Glomerular endothelial cell (primary cell): Measurements from ENCODE around the gene GDF9. TPM values are rescaled to one million over a fixed set of nuclear protein-coding genes. Genes with fewer than 3 reads are reported as not detected.

Source experiments
- DNase-seq: peaks from one replicate; pipeline ENCODE4 v3.0.0-alpha.2; 2011; ENCODE audit warnings: low read depth, low spot score; ENCODE audit errors: extremely low read depth
- total RNA-seq: library from RNA; depleted of rRNA; stranded (reverse); fragments of >200 nt; gene quantifications from 2 replicates; pipeline ENCODE4 v1.2.3, GENCODE V29; 2015

The GDF9 gene
- 0.35 TPM in 1 of 2 replicates, not detected in the other for total RNA-seq

- DNase-seq: peak; percentile 100
These were observed at the start of gene GDF9, which contains the start of gene UQCRQ for GRCh38 chr5:132866342-132867045. GDF9 (minus strand) TSS chr5:132866469; CDS start chr5:132864533, 1,936 bp downstream. UQCRQ (plus strand) TSS chr5:132866642; CDS start chr5:132866882, 240 bp downstream.

DNA sequence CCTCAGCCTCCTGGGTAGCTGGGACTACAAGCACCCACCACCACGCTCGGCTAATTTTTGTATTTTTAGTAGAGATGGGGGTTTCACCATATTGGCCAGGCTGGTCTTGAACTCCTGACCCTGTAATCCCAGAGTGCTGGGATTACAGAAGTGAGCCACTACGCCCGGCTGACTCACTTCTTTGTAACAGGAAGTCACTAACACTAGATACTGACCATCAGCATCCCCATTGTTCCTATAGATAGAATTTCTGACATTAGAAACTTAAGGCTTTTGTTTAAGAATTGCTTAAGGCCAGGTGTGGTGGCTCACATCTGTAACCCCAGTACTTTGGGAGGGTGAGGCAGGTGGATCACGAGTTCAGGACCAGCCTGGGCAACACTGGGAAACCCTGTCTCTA is 49.4 kb upstream of the GDF9 start:
- DNase-seq: no peak

DNA sequence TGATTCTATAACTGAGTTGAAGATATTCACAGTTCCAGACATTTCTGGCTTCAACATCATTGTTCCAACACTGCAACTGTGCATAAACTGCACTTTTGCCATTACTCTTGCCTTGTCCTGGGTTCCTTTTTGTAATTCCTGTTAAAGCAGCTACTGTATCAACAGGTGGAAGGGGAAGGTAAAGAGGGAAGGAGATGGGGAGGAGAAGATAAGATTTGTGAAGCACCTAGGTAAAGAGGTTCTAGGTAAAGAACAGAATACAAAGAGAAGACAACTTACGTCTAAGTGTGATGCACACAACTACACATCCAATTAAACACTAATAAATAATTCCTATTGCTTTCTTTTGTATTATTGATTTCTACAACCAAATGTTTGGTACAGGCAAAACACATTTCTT is 43.4 kb upstream of the GDF9 start:
- DNase-seq: no peak

DNA sequence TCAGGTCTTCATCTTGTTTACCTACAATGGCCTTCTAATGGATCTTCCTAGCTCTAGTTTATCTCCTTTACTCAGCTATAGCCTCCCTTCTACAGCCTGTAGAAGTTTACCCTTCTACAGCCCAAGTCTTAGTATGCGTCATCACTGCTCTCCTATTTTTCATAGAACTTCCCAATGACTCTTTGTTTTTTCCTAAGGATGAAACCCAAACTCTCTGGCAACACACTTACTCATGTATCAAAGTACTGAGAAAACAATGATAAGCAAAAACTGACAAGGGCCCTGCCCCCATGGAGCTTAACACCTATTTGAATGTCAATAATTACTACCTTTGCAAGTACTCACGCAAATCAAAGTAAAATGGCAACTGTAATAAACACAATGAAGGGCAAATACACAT is 40.9 kb upstream of the GDF9 start:
- peak; percentile 31 for DNase-seq

DNA sequence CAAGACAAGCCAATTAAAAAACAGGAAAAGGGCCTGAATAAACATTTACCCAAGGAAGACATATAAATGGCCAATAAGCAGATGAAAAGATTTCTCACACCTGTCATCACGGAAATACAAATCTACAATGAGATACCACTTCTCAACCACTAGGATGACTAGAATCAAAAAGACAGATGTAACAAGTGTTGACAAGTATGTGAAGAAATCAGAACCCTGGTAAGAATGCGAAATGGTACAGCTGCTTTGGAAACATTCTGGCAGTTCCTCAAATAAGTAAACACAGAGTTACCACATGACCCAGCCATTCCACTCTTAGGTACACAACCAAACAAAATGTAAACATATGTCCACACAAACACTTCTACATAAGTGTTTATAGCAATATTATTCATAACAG is 39.7 kb upstream of the GDF9 start:
- DNase-seq: no peak

GRCh38 chr5:132901730-132902129 is 35.5 kb upstream of the GDF9 start:
- DNase-seq: no peak

DNA sequence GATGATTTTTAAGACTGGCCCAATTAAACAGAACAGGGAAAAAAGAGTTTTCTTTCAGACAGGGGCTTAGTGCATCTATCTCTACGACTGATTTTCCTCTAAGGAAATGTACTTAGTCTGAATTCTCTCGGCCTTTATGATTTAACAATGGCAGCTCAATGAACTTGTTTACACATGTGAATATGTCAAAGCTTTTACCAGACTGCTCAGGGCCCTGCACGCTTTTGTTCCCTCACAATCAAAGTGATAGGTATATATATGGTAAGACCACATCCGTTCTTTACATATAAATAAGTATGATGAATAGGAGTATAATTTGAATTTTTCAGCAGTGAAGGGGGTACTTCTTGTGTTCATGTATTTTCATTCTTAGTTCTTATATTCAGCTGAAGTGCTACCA is 34.8 kb upstream of the GDF9 start:
- DNase-seq: no peak

DNA sequence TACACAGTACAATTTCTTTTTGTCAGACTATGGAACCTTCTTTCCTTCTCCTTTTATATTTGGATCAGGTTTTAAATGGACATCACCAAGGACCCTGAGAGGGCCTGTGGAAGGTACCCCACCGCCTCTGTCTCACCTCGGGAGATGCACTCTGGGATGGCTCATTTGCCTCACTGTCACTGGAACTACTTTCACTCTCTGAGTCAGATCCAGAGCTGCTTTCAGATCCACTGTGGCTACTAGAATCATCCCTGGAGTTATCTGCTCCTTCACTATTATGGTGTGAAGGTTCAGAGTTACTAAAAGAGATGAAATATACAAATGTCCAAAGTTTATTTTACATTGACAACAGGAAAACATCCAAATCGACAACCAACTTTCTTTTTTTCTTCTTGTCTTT is 31.8 kb upstream of the GDF9 start:
- DNase-seq: no peak

GRCh38 chr5:132896685-132897084 is 30.4 kb upstream of the GDF9 start:
- DNase-seq: no peak

GRCh38 chr5:132895719-132896305 is 29.5 kb upstream of the GDF9 start:
- no peak for DNase-seq

- no peak for DNase-seq
These were observed 24.5 kb upstream of the GDF9 start for GRCh38 chr5:132890817-132891216.

DNA sequence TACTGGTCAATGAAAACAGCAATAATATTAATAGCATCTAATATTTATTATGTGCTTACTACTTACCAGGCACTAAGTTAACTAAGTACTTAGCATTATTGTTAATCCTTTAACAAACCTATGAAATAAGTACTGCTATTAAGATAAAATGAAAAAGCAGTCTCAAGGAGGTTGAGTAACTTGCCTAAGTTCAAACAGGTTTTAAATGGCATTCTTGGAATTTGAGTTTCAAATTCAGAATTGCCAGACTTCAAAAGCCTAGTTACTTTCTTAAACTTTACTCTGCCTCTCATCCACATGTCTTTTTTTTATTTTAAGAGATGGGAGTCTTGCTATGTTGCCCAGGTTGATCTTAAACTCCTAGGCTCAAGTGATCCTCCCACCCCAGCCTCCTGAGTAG is 23.2 kb upstream of the GDF9 start:
- no peak for DNase-seq

DNA sequence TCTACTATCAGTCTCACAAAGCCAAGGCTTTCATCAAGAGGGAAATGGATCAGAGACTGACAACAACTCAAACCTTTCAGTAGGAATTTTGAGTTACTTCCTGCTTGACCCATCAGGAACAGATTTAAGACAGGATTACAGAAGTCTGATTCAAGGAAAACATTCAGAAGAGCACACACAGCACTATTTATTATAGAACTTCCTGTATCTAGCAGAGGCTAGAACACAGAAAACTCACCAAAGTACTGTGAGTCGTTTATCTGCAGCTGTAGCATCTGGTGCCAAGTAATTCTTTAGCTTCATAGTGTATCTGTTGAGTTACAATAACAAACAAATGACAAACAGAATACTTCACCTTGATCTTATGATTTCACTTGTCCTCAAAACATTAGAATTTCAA is 21.0 kb upstream of the GDF9 start:
- DNase-seq: no peak

DNA sequence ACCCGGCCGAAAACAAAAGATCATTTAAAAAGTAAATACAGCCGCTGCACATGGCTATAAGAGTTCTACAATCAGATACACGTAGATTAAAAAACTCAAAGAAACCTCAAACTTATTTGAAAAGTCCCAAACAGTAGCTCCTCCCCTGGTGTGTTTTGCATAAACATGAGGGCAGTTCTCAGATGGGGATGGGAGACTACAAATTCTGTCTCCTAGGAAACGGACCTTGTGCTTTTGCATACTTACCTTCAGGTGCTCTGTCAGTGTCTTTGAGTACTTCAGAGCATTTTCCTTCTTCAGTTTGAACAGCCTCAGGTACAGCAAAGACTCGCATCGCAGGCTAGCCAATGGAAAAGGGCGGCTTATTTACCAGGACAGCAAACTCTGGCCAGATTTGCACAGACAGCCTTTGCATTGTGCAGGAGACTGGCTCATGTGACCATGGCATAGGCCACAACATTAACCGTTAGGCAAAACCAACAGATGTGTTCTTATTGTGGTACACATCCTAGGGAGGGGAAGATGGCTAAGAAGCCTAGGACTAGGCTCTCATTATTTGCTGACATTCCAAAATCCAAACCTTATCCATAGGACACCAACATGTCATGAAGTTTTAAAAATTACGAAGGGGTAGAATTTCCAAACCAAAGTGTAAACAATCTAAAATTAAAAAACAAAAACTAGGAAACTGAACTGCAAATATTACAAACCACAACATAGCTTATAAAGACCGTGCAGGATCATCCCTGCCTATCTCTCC is 20.0 kb upstream of the GDF9 start:
- DNase-seq: no peak

DNA sequence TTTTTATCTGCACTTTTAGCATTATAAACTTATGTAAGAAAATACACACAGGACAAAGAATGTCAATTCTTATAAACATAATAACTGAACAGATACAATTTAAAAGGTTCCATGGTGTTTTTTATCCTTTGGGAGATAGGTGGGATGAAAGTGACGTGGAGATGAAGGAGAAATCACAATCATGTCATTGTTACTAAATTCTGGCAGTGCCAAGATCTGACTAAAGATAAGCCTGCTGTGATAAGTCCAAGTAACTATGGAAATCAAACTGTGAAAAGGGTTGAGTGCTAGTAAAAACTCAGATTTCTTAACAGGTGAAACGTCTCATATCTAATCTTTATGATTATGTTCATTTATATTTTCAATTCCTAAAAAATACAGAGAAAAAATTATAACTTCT is 18.3 kb upstream of the GDF9 start:
- no peak for DNase-seq

GRCh38 chr5:132883261-132883834 is 17.1 kb upstream of the GDF9 start:
- peak; percentile 66 for DNase-seq

DNA sequence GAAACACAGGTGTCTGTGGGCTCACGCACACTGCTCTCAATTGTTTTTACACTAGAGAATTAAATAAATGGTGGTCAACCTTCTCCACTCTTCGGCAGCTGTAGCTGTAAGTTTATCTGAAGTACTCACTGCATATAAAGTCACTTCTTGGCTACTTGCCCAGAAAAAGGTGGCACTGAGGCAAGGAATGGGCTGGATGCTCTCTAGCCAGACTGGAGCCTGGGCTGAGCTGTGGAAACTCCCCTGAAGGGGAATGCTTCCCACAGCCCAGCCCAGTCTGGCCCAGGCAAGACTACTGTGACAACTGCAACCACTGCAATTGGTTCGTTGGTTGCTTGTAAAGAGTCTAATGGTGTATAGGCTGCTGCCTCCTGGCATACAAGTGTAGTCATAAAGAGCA is 11.7 kb upstream of the GDF9 start:
- DNase-seq: no peak

- no peak for DNase-seq
These were observed 11.2 kb upstream of the GDF9 start for GRCh38 chr5:132877466-132877865.

DNA sequence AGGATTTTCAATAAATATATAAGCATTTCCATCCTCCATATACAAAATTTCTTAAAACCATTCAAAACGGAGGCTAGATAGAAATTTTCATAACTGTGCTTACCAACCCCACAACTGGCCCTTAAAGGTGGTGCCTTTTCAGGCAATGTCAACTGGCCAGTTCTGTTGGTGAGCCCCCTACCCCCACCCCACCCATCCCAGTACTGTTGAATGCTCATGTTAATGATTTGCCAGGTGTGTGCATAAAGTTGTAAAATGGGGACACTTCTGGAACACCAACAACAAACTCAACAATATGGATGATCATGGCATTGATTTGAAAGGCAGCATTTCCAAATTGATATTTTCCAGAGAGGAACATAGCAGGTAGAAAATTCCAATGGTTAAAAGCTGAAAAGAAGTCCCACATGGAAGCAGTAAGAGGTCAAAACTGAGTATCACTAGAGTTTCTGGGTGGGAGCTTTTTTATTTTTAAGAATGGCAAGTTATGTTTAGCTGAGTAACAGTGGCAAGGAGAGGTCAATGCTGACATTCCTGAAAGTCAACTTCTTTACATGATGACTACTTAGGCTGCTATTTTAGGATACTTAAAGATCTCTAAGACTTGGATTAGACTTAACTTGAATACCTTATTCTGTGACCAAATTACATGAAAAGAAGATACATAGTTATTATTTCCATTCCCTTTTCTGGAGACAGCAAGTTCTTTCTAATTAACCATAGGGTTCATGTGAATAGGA is 9.9 kb upstream of the GDF9 start:
- DNase-seq: no peak

GRCh38 chr5:132873930-132874271 is 7.6 kb upstream of the GDF9 start:
- DNase-seq: no peak
